GM10266 (cell line): ENCODE measurements around the gene TPST1.

Source experiments
- DNase-seq: peaks from one replicate; pipeline ENCODE4 v3.0.0; 2012; ENCODE audit errors: extremely low spot score
- CTCF ChIP-seq: IDR thresholded peaks from 2 replicates; pipeline ENCODE4 v1.5.1; 2012; ENCODE audit warnings: mild to moderate bottlenecking, low read depth; ENCODE audit not compliant: control insufficient read depth, insufficient read depth; ENCODE audit errors: missing control alignments

The TPST1 gene

GRCh38 chr7:66335318-66335717, 130.2 kb downstream of the TPST1 start:
- no peak for DNase-seq
- no peak for TF ChIP-seq CTCF

GRCh38 chr7:66336760-66337159, 131.6 kb downstream of the TPST1 start:
- DNase-seq = no peak
- no peak for TF ChIP-seq CTCF

GRCh38 chr7:66339141-66339540, 134.0 kb downstream of the TPST1 start:
- TF ChIP-seq CTCF = no peak
- no peak for DNase-seq

- DNase-seq = no peak
- no peak for TF ChIP-seq CTCF
Observed at GRCh38 chr7:66344166-66344565, 139.0 kb downstream of the TPST1 start.

GRCh38 chr7:66348531-66348930, 143.4 kb downstream of the TPST1 start:
- TF ChIP-seq CTCF = no peak
- no peak for DNase-seq

- TF ChIP-seq CTCF = no peak
- no peak for DNase-seq
Observed at GRCh38 chr7:66348959-66349358, 143.8 kb downstream of the TPST1 start.

- TF ChIP-seq CTCF = no peak
- no peak for DNase-seq
Observed at GRCh38 chr7:66352071-66352470, 146.9 kb downstream of the TPST1 start.

- no peak for TF ChIP-seq CTCF
- no peak for DNase-seq
Observed at GRCh38 chr7:66353547-66353946, 148.4 kb downstream of the TPST1 start.
